GM21825 (cell line): ENCODE results near the gene KLF16.
A peak's percentile ranks its signal among the peaks of the same experiment; 100 is the strongest.
"Not testable (repeated sequence)": the region's sequence is repeated elsewhere in the genome, so short reads cannot be mapped to it uniquely, and the experiment has no call there.

Experiments used
- ATAC-seq: cut with Tn5 transposase; IDR thresholded peaks from one replicate; pipeline ENCODE4 v1.9.1; 2021; ENCODE audit warnings: mild to moderate bottlenecking, moderate library complexity; ENCODE audit not compliant: unreplicated experiment

The KLF16 gene

DNA sequence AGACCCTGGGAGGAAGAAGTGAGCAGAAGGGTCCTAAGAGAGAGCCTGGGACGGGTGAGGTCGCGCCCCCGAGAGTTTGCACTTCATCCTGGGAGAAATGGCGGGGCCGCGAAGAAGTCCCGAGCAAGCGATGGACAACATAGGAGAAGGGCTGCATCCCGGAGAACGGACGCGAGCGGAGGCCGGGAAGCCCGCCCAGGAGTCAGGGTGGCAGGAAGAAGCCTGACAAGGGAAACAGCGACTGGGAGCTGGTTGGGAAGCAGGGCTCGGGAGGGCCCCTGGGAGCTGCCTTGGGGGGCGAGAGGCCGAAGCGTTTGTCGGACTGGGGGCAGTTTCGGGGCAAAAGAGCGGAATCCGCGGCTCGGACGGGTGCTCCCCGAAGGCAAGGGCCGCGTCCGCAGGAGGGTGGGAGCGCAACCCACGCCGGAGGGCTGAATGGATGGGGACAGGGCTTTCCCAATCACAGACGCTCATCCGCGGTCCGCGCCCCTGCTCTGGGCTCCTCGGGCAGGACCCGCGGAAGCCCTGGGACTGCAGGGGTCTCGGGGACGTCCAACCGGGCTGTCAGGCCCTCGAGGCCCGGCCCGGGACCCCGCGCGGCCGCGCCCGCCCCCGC lies 21.4 kb upstream of the KLF16 start:
- peak; percentile 12 for ATAC-seq

DNA sequence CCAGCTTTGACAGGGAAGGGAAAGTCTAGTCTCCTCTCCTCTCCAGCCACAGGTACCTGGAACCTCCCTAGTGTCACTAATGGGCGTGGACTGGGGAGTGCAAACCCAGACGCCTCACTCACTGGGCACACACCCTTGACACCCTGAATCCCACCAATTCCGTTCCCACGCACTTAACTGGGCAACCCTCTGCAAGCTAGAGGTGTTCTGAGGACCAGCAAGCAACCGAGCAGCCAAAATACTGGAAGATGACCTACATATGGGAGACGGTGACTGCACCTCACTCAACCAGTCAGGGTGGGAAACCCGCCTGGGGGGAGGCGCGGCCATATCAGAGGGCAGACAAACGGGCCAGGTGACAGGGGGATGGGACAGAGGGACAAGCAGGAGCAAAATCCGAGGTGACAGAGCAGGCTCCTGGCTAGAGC lies 20.9 kb upstream of the KLF16 start:
- ATAC-seq: no peak

DNA sequence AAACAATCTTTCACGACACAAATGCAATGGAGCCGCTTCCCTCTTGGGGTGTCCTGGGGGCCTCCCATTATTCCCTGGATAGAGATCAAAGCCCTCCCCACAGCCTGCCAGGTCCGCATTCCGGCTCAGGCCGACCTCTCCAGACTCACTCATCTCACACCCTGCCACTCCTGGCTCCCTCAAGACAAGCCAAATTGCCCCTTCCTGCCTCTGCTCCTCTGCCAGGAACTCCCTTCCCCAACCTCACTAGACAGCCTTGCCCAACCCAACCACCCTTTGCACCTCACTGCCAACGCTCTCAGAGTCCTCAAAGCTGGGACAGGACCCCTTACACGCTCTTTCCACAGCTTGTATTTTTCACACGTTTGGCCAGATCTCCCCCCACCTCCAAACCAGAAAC lies 20.4 kb upstream of the KLF16 start:
- ATAC-seq: no peak

DNA sequence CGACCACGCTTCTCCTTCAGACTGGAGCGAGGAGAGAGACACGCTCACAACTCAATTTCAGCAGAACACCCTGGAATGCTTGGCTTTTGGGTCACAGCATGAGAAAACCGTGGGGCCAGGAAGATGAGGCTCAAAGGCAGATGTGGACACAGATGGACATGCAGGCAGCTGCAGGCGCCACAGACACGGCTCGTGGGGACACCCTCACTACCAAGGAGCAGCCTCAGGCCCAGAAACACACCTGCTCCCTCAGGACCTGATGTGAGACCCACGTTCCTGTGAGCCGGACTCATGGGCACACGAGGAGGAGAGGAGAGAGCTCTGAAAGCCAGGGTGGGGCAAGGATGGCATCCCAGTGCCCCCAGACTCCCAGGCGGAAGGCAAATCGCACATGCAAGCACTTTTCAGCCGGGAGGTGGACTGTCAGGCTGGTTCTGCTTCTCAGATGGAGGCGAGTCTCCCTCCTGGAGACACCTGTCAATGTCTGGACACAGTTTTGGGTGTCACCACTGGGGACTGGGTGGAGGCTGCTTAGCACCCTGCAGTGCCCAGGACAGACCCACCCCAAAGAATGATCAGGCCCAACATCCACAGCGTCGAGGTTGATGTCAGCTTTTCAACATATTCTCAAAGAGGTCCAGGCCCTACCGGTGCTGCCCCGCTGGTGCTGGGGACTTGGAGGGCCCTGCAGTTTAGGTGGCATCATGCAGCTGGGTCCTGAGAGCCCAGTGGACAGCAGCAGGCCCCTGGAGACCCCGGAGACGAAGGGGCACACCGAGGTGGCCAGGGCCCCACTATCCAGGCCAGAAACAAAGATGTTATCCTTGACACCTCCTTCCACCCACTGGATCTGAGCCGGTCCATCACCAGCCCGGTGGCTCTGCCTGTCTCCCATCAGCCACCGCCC lies 19.7 kb upstream of the KLF16 start:
- ATAC-seq: no peak

DNA sequence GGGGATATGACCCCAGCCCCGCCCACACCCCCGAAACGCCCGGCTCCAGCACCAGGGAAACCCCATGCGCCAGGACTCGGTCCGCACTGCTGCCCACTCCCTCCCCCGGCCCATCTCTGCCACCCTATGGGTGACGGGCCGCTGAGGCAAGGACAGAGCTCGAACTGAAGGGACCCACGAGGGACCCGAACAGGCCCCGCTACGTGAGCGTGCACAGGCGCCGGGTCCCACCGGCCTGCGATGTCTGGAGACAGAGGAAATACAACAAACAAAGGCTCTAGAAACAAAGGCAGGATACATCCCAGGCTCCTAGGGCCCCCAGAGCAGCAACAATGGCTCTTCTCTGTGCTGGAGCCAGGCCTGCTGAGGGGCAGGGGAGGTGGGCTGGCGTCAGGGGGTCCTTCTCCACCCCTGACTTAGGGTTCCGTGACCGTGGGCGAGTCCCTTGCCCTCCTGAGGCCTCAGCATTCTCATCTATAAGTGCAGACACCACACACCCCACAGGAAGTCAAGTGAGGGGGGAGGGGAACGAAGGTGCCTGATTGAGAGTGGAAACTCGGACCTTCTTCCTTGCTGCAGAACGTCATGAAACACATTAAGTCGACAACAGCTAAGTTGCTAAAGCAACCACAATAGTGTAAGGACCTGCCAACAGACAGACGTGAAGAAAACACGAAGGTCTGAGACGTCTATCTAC lies 18.9 kb upstream of the KLF16 start:
- no peak for ATAC-seq

DNA sequence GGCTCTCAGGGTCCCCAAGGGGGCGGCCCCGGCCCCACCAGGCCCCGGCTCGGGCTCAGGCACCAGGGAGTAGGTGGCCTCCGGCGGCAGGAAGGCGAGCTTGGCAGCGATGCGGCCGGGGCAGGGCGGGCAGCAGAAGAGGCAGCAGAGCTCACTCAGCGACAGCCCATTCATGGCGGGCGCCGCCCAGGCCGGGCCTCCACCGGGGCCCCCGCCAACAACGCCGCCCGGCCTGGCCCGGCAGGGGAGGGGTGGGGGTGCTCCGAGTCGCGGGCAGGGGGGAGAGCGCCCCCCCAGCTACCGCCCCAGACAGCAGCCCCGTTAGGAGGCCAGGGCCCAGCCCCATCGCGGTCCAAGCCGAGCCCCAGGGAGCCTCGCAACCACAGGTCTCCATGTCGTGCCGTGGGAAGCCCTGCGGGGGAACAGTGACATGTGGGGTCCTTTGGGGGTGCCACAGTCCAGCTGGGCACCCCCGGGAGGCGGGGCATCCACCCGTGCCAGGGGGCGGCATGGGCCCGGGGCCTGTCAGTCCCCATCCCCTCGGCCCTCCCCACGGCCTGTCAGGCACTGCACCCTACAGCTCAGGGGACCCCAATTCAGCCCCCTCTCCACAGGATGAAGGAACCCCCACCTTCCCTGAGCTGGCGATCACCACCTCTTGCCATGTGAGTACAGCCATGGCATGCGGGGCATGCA lies 18.2 kb upstream of the KLF16 start:
- not testable (repeated sequence) for ATAC-seq

DNA sequence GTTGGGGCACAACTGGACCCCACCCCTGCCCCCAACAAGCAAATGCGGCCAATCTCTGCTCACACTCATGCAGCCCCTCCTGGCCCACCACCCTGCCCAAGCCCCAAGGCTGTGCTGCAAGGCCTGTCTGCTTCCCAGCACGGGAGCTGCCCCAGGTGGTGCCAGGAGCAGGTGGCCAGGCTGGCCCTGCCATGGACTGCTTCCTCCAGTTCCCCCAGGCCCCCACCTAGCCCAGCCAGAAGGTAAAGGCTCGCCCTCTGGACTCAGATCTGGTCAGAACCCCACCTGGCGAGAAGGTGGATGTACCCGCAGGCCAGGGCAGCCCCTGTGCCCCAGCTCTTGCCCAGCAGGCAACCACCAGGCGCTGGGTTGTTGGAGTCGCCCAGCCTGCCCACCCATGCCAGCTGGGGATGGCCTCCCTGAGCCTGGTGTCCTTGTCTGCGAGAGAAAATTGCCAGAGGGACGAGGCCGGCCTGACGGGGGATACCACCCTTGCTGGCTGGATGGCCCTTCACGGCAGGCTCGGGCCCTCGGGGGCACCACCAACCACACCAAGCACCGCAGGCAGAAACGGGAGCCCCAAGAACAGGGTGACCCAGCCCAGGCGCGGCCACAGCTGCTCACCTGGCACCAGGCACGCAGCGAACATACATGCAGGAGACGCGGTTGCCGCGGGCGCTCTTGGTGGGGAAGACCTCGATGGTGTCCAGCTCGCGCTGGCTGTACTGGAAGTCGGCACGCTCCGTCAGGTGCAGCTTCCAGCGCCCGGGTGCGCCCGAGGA lies 17.4 kb upstream of the KLF16 start:
- ATAC-seq: no peak

DNA sequence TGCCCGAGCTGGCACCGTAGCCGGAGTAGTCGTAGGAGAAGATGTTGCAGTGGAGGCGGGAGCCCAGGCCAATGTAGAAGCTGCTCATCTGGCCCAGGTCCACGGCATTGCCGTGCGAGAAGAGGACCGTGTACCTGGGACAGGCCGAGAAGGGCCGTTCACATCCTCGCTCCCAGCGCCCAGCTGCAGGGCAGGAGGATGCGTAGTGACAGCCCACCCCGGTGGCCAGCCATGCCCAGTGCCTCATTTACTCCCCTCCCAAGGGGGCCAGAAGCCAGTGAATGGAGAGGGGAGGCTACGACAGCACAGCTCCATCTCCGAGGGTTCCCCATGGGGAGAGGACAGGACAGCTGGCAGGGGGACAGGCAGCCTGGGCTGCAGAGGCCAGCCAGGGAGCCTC lies 16.6 kb upstream of the KLF16 start:
- not testable (repeated sequence) for ATAC-seq

GRCh38 chr19:1878583-1878982 lies 15.2 kb upstream of the KLF16 start:
- not testable (repeated sequence) for ATAC-seq

DNA sequence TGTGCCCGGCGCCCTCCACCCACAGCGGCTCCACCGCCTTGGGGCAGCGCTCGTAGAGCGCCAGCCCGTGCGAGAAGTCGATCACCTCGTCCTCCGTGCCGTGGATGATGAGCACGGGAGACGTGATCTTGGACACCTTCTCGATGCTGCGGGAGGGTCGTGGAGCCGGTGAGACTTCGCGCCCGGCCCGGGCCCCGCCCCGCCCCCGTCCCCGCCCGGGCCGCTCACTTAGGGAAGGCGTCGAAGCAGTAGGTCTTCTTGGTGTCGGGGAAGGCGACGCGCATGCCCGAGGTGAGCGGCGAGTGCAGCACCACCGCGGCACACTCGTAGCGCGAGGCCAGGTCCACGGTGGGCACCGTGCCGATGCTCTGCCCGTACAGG lies 13.9 kb upstream of the KLF16 start:
- not testable (repeated sequence) for ATAC-seq

DNA sequence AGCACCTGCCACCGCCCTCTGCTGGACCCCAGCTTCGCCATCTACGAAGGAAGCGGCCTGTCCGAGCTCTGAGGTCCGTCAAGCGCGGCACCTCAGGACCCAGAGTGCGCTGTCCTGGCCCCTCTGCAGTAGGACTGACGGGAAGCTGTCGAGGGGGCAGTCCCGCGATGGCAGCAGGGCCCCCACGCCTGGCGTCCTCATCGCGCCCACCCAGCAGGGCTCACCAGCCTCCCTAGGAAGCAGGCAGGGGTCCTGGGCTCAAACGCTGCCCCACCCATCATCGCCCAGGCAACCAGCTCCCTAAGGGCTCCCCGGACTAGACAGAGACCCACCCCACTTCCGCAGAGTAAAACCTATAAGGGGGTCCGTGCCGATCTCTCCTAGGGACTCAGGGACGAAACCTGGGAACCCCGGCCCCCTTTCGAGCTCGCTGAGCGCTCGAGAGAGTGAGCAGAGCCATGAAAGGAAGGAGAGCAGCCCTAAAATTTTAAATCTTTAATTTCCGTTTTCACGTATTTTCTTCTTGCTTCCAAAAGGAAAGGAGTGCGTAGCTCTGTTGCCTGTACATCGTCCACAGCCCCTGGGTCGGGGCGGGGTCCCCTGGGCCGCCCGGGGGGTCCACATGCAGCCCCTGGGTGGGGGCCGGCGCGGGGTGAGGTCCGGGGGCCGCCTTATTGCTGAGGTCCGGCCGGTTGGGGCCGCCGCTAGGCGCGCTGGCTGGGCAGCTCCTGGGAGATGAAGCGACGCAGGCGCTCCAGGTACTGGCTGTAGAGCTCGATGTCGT lies 13.3 kb upstream of the KLF16 start:
- peak; percentile 24 for ATAC-seq

DNA sequence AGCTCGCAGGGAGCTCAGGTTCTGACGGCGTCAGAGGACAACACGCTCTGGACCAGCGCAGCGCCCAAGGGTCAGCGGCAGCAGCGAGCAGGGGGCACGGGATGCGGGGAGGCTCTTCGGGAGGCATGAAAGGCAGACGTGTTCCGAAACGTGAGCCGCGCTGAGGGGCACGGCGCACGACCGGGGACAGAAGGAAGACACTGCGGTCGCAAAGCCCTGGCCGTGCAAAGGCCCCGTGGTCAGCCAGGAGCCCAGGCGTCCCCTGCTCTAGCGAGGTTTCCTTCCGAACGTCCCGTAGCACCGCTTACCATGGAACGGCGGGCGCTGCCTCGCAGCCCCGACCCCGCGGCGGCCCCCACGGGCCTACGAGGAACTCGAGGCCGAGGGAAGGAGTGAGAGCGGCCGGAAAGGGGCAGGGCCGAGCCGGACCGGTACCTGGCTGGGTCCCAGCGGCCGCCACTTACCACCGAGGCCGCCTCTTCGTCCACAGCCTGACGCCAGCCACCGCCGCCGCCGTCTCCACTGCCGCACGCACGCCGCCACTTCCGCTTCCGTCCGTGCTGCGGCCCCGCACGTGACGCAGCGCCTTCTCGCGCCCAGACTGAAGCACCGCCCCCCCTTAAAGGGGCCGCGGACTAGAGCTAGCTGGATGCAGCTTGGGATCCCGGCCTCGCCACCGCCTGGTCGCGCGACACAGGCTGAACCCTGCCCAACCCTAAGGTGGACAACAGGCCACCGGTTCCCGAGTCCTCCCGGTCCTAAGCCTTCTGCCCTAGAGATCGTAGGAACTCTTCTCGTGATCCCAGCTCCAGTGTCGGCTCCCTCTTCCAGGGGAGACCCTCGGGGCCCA lies 12.5 kb upstream of the KLF16 start:
- peak; percentile 77 for ATAC-seq

DNA sequence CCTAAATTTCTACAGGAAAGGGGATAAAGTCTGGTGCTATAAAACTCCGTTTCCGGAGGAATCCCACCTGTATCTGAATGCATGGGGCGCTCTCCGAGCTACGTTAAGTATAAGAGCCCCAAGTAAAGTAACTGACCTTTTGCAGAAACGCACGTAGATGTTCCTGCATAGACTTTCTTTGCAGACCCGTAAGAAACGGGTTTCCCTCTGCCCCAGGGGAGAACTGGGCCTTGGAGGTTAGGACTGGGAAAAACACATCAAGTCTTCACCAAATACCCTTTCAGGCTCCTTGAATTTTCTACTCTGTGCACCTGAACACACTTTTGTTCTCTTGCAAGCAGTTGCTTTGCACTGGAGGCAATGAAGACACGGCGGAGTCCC lies 11.9 kb upstream of the KLF16 start:
- not testable (repeated sequence) for ATAC-seq

GRCh38 chr19:1874554-1875185 lies 11.3 kb upstream of the KLF16 start:
- no peak for ATAC-seq

DNA sequence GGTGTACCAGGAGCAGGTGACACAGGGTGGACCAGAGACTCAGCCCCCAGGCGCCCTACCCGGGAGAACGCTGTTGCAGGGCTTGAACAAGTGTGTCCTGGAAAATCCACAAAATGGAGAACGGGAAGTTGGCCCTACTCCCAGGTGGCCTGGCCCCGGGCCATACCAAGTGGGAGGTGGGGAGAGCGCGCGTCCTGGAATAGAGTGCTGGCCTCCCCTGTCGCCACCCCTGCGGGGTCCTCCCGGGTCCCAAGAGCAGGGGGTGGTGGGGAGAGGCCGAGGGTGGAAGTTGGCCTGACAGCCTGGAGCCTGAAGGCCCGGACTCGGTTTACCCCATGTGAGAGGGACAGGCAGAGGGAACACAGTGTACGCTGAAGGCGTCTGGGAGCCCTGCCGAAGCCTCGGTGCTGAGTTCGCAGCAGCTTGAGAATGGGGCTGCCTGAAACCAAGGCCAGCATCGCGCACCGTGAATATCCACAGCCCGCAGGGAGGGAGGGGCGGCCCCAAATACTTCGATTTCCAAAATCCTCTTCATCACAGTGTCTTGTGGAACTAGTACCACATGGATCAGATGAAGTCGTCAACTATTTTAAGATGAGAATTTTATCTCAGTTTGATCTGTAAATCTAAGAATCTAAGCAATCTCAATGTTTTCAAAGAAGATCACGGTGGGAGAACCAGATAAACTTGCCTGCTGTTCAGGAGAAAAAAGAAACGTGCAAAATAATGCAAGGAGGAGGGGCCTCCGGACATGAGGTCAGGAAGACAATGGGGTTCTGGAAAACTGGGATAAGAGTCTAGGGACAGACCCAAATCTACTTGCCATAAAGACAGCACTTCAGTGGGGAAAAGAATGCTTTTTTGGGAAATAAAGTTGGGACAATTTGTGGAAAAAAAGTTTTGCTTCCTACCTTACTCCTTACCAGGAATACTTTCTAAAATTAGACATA lies 10.4 kb upstream of the KLF16 start:
- no peak for ATAC-seq

GRCh38 chr19:1872807-1873523 lies 9.6 kb upstream of the KLF16 start:
- ATAC-seq: no peak
